ENCODE measurements around the gene CD68.

GRCh38 chr17:7590743-7591142 is 11.3 kb downstream of the CD68 start:
- TF ChIP-seq, protein P1, sequence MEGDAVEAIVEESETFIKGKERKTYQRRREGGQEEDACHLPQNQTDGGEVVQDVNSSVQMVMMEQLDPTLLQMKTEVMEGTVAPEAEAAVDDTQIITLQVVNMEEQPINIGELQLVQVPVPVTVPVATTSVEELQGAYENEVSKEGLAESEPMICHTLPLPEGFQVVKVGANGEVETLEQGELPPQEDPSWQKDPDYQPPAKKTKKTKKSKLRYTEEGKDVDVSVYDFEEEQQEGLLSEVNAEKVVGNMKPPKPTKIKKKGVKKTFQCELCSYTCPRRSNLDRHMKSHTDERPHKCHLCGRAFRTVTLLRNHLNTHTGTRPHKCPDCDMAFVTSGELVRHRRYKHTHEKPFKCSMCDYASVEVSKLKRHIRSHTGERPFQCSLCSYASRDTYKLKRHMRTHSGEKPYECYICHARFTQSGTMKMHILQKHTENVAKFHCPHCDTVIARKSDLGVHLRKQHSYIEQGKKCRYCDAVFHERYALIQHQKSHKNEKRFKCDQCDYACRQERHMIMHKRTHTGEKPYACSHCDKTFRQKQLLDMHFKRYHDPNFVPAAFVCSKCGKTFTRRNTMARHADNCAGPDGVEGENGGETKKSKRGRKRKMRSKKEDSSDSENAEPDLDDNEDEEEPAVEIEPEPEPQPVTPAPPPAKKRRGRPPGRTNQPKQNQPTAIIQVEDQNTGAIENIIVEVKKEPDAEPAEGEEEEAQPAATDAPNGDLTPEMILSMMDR (IDR thresholded peaks at IDR 0.05): no peak
- TF ChIP-seq POLR2A (IDR thresholded peaks at IDR 0.05): no peak
- TF ChIP-seq EP300 (IDR thresholded peaks at IDR 0.05): no peak

All from sigmoid colon (tissue), 4 donors.